ENCODE measurements around the gene ZNF83.
"Not testable (repeated sequence)": the region's sequence is repeated elsewhere in the genome, so short reads cannot be mapped to it uniquely, and the experiment has no call there.

The ZNF83 gene

DNA sequence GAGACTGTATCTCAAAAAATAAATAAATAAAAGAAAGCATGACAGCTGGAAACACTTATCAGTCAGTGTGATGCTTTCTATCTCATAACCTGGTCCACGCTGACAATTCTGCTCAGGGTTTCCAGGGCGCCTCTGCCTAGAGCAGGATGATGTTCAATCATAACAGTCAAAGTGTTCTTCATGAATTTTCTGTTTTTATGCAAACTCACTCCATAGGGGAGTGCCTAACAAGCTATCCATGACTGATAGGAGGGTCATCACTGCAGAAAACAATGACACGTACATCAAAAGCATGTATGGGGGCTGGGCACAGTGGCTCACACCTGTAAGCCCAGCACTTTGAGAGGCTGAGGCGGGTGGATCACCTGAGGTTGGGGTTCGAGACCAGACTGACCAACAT, 41.4 kb upstream of the ZNF83 start:
- H3F3A ChIP-seq (ENCODE audit: insufficient read depth, low read length): no peaks in the 10 kb centered on the region
- peaks cover 31% of the 10 kb centered on the region for H3K79me2 ChIP-seq (ENCODE audit: insufficient read depth, low read length)
- no peak overlapping the region for H3K4me2 ChIP-seq (ENCODE audit: low read length)
- H3K9me2 ChIP-seq (ENCODE audit: low read depth, low read length): no peaks in the 10 kb centered on the region
- no peak overlapping the region for H3K4me3 ChIP-seq (ENCODE audit: low read depth, low read length, poor library complexity, severe bottlenecking)
- H3K36me3 ChIP-seq (ENCODE audit: insufficient read depth, low read length): peaks cover 70% of the 10 kb centered on the region
- no peak for TF ChIP-seq EZH2 (IDR thresholded peaks at IDR 0.05; ENCODE audit: borderline replicate concordance, low read length)
- no peaks in the 10 kb centered on the region for H3K4me1 ChIP-seq (ENCODE audit: insufficient read depth, low read length, severe bottlenecking)
- no peak overlapping the region for H3K27ac ChIP-seq (ENCODE audit: low read depth, low read length, poor library complexity, severe bottlenecking)
- H4K20me1 ChIP-seq (ENCODE audit: insufficient read depth, low read length): no peaks in the 10 kb centered on the region
- H3K9ac ChIP-seq (ENCODE audit: low read length): no peak overlapping the region
- no peaks in the 10 kb centered on the region for H3K27me3 ChIP-seq (ENCODE audit: insufficient read depth, low read length)
- peaks cover 6% of the 10 kb centered on the region; the same call in 1 of the 2 replicates for H3K9me3 ChIP-seq (ENCODE audit: low read length)
- no peak overlapping the region for H2AFZ ChIP-seq (ENCODE audit: low read length)

DNA sequence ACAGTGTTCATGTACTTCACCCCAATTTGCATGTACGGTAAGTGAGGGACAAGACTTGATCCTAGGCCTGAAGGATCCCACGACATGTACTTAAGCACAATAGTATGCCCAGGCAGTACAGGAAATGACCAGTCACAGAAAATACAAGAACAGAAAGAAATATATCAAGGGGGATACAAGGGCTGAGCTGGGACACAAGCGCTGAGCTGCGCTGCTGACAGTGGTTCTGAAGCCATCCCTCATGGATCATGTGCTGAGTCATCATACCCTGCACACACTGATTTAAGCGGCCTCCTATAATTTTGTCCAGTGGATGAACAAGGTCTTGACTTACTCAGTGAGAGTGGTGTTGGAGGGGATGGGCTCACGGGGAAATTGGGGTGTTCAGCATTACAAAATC, 37.1 kb upstream of the ZNF83 start:
- not testable (repeated sequence) for H3K4me2 ChIP-seq (ENCODE audit: low read length); H3K9me2 ChIP-seq (ENCODE audit: low read depth, low read length); H3K27me3 ChIP-seq (ENCODE audit: insufficient read depth, low read length); H4K20me1 ChIP-seq (ENCODE audit: insufficient read depth, low read length); H3K9me3 ChIP-seq (ENCODE audit: low read length); H3F3A ChIP-seq (ENCODE audit: insufficient read depth, low read length); H3K4me1 ChIP-seq (ENCODE audit: insufficient read depth, low read length, severe bottlenecking); H3K4me3 ChIP-seq (ENCODE audit: low read depth, low read length, poor library complexity, severe bottlenecking); H3K27ac ChIP-seq (ENCODE audit: low read depth, low read length, poor library complexity, severe bottlenecking); H3K9ac ChIP-seq (ENCODE audit: low read length); H2AFZ ChIP-seq (ENCODE audit: low read length)
- peaks cover 67% of the 10 kb centered on the region for H3K36me3 ChIP-seq (ENCODE audit: insufficient read depth, low read length)
- H3K79me2 ChIP-seq (ENCODE audit: insufficient read depth, low read length): peaks cover 40% of the 10 kb centered on the region

DNA sequence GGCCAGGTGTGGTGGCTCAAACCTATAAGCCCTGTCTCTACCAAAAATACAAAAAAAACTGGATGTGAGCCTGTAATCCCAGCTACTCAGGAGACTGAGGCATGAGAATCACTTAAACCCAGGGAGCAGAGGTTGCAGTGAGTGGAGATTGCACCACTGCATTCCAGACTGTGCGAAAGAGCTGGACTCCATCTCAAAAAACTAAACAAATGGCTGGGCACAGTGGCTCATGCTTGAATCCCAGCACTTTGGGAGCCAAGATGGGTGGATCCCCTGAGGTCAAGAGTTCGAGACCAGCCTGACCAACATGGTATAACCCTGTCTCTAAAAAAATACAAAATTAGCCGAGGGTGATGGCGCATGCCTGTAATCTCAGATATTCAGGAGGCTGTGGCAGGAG, 34.9 kb upstream of the ZNF83 start:
- Histone ChIP-seq H3K9me2 (ENCODE audit: low read depth, low read length) (no peaks in the 10 kb centered on the region), H3K4me2 (ENCODE audit: low read length) (no peak overlapping the region), H3F3A (ENCODE audit: insufficient read depth, low read length) (no peaks in the 10 kb centered on the region), H4K20me1 (ENCODE audit: insufficient read depth, low read length) (no peaks in the 10 kb centered on the region), H3K4me1 (ENCODE audit: insufficient read depth, low read length, severe bottlenecking) (no peaks in the 10 kb centered on the region), H2AFZ (ENCODE audit: low read length) (no peak overlapping the region), H3K9me3 (ENCODE audit: low read length) (peaks cover 3% of the 10 kb centered on the region; the same call in 1 of the 2 replicates), H3K36me3 (ENCODE audit: insufficient read depth, low read length) (peaks cover 69% of the 10 kb centered on the region), H3K79me2 (ENCODE audit: insufficient read depth, low read length) (peaks cover 28% of the 10 kb centered on the region), H3K4me3 (ENCODE audit: low read depth, low read length, poor library complexity, severe bottlenecking) (no peak overlapping the region), H3K27me3 (ENCODE audit: insufficient read depth, low read length) (no peaks in the 10 kb centered on the region), H3K9ac (ENCODE audit: low read length) (no peak overlapping the region), H3K27ac (ENCODE audit: low read depth, low read length, poor library complexity, severe bottlenecking) (no peak overlapping the region)
- no peak for TF ChIP-seq EZH2 (IDR thresholded peaks at IDR 0.05; ENCODE audit: borderline replicate concordance, low read length)
- TF ChIP-seq, protein P1, sequence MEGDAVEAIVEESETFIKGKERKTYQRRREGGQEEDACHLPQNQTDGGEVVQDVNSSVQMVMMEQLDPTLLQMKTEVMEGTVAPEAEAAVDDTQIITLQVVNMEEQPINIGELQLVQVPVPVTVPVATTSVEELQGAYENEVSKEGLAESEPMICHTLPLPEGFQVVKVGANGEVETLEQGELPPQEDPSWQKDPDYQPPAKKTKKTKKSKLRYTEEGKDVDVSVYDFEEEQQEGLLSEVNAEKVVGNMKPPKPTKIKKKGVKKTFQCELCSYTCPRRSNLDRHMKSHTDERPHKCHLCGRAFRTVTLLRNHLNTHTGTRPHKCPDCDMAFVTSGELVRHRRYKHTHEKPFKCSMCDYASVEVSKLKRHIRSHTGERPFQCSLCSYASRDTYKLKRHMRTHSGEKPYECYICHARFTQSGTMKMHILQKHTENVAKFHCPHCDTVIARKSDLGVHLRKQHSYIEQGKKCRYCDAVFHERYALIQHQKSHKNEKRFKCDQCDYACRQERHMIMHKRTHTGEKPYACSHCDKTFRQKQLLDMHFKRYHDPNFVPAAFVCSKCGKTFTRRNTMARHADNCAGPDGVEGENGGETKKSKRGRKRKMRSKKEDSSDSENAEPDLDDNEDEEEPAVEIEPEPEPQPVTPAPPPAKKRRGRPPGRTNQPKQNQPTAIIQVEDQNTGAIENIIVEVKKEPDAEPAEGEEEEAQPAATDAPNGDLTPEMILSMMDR (IDR thresholded peaks at IDR 0.05; ENCODE audit: low read length): no peak

DNA sequence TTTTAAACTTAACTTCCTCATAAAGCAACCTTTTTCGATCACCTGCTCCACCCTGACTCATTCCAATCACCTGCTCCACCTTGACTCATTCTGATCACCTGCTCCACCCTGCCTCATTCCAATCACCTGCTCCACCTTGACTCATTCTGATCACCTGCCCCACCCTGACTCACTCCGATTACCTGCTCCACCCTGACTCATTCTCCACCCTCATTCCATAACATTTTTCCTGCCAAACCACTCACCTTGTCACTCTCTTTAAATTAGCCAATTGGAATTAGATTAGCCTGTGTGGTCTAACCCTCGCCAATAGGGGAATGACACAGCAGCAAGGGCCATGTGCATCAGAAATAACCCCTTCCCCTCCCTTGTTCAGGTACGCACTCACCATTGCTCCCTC, 31.9 kb upstream of the ZNF83 start:
- no peaks in the 10 kb centered on the region for H4K20me1 ChIP-seq (ENCODE audit: insufficient read depth, low read length)
- H3K4me3 ChIP-seq (ENCODE audit: low read depth, low read length, poor library complexity, severe bottlenecking): no peak overlapping the region
- no peak overlapping the region for H3K9ac ChIP-seq (ENCODE audit: low read length)
- H3K9me3 ChIP-seq (ENCODE audit: low read length): peaks cover 4% of the 10 kb centered on the region; the same call in 1 of the 2 replicates
- H3K4me2 ChIP-seq (ENCODE audit: low read length): no peak overlapping the region
- no peak overlapping the region for H2AFZ ChIP-seq (ENCODE audit: low read length)
- no peak for TF ChIP-seq EZH2 (IDR thresholded peaks at IDR 0.05; ENCODE audit: borderline replicate concordance, low read length)
- TF ChIP-seq, protein P1 (IDR thresholded peaks at IDR 0.05; ENCODE audit: low read length): no peak
- no peaks in the 10 kb centered on the region for H3K9me2 ChIP-seq (ENCODE audit: low read depth, low read length)
- H3K79me2 ChIP-seq (ENCODE audit: insufficient read depth, low read length): peaks cover 23% of the 10 kb centered on the region
- H3K4me1 ChIP-seq (ENCODE audit: insufficient read depth, low read length, severe bottlenecking): no peaks in the 10 kb centered on the region
- no peak overlapping the region for H3K27ac ChIP-seq (ENCODE audit: low read depth, low read length, poor library complexity, severe bottlenecking)
- no peaks in the 10 kb centered on the region for H3F3A ChIP-seq (ENCODE audit: insufficient read depth, low read length)
- peaks cover 71% of the 10 kb centered on the region for H3K36me3 ChIP-seq (ENCODE audit: insufficient read depth, low read length)
- no peaks in the 10 kb centered on the region for H3K27me3 ChIP-seq (ENCODE audit: insufficient read depth, low read length)
